GM19043 (cell line): ENCODE results near the gene KIF3C.
"Not testable (repeated sequence)": the region's sequence is repeated elsewhere in the genome, so short reads cannot be mapped to it uniquely, and the experiment has no call there.

Source experiments
- ATAC-seq: cut with Tn5 transposase; IDR thresholded peaks from one replicate; pipeline ENCODE4 v1.9.1; 2021; ENCODE audit warnings: low read depth; ENCODE audit not compliant: unreplicated experiment

The KIF3C gene

DNA sequence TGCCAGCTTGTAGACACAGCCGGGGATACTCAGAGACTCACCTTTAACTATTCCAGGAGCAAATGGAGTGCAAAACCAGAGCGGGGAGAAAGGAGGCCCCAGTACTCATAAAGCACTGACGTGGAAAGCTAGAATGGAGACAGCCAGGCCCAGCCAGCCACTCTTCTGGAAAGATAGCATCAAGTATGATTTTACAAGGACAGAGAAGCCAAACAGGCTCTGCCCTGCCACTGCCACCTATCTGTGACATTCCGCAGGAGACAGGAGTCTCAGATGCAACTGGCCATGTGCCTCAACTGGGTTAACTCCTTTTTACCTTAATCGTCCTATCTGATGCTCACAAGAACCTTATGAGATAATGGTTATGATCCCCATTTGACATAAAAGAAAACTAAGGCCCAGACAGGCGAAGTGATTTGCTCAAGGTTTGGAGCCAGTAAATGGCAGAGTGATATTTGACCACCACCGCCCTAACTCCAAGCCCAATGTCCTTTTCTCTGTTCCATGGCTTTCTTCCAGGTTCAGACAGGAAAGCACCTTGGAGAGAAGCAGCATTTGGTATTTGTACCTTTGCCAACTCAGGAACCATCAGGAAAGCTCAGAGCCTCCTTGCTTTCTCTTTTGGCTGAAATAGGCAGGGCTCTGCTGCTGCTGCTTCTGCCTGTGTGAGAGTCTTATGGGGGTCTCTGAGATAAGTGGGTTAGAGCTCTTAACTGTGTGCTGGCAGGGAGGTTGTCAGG, 15.6 kb downstream of the KIF3C start:
- no peak for ATAC-seq

DNA sequence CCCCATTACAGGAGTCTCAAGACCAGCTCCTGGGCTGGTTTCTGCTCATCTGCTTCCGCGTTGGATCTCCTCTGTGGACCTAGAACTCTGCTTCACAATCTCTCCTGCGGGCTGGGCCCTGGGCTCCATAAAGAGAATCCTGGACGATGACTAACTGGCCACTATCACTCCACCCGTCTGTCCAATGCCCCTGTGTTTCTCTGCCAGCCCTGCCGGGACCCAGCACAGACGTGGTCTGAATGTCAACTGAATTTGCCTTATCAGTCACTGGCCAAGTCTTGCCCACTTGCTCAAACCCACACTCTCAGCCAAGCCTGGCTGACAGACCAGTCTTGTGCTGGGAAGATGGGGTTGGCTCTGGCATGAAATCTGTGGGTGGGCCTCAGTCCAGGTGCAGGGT, 17.4 kb downstream of the KIF3C start:
- no peak for ATAC-seq

DNA sequence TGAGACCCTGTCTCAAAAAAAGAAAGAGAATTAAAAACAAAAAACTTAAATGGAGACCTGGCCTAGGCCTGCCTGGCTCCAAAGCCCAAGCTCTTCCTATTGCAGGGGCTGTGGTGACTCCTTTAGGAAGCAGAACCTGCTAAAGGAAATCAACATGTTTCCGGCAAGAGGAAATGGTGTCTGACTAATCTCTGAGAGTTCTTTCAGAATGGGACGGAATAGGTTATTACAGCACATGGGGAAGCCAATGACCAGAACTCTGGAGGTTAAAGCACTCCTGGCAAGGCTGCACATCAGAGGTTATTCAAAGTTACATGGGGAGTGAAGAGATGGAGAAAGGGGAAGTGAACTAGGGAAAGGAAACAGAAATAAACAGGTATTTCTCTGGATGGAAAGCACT, 21.4 kb downstream of the KIF3C start:
- no peak for ATAC-seq

DNA sequence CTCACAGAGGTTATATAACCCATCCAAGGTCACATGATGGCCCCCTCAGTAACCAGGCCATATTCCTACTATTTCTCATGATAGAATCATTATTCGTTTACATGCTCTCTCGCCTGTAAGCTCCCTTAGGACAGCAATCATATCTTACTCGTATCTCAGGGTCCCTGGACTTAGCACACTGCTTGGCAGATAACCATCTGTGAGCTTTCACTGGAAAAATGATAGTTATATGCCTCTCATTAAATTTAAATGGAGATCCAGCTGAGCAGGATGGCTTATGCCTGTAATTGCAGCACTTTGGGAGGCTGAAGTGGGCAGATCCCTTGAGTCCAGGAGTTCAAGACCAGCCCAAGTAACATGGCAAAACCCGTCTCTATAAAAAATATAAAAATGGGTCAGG, 21.9 kb downstream of the KIF3C start:
- ATAC-seq = no peak

DNA sequence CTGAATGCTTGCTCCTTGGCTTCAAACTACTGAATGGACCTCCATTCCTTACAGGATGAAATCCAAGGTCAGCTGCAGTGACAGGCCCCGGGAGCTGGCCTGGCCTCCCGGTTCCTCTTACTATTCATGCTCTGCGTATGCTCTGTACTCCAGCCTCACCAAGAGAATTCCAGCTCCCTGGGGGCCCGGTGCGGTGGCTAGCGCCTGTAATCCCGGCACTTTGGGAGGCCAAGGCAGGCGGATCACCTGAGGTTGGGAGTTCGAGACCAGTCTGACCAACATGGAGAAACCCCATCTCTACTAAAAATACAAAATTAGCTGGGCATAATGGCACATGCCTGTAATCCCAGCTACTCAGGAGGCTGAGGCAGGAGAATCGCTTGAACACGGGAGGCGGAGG, 23.7 kb downstream of the KIF3C start:
- not testable (repeated sequence) for ATAC-seq

DNA sequence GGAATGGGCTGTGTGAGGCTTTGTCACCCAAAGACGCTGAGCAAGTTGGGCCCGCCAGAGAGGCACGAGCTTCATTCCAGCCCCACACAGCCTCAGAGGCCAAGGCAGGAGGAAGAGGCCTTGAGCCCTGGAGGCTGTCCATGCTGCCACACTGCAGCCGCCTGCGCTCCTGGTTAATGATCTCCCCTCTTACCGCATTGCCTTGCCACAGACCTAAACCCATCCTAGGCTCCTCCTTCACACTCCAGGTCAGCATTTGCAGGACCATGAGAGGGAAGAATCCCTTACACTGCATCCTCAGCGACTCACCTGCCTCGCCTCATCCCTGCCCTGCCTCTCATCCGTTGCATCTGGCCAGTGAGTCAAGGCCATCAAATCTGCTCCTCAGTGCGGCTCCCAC, 24.6 kb downstream of the KIF3C start:
- no peak for ATAC-seq

DNA sequence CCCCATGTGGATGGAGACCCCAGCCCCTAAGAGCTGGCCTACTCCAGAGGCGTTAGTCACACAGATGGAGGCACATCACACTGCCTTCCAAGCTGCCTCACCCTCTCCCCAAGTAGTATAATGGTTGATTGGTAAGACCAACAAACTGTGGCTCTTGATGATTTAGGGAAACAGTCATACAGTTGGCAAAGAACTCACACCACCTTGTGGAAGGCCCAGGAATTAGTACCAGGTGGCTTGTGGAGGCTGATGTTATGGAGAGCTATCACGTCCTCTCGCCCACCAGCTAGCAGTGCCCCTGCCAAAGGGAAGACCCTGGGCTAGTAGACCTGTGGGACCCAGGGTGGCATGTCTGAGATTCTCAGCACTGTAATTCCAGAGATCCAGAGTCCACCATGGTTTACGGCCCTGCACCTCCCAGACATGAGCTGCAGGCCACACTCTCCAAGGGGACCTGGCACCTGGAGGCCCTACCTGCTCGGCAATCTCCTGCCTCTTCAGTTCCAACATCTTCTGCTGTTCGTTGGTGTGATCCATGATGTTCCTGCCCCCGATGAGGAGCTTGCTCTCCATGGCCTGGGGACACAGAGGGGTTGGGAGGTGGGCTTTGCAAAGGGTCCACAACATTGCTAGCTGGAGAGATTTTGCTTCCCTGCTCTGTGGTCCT, 26.3 kb downstream of the KIF3C start:
- ATAC-seq = no peak

DNA sequence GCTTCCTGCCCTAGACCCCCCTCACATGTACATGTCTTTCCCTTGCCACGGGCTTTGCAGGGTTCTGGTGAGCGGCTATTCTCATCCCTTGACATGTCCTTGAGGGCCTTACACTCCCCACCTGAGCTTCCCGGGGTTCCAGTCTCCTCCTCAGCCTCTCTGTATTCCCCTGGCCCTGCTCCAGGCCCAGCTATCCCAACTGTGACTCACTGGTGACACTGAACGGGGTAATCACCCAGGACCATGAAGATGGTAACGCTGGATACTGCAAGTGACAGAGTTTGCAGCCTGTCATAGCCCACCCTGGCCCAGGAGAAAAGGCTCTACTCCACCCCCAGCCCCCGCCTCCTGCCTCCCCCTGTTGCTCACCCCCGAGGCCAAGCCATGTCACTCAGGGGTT, 27.3 kb downstream of the KIF3C start:
- no peak for ATAC-seq

DNA sequence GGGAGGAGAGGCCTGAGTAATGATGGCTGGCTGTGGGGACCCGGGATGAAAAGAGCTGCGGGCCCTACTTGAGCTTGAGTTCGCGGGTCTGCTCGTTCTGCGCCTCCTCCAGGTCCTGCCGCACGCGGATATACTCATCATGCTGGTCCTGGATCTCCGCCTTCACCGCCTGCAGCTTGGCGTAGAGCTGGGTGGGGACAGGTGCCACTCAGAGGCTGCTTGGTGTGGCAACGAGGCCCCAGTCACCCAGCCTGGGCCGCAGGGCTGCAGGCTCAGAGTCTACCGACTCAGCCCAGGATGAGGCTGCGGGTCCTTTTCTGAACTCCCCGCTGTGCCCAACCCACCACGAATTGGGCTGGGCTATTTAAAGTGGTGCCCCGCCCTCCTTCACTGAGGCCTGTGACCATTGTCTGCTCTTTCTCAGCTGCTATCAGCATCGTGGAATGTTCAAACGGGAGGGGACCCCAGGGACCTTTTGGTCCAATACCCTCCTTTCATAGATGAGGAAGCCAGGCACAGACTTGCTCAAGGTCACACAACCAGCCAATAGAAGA, 28.0 kb downstream of the KIF3C start:
- ATAC-seq = no peak

DNA sequence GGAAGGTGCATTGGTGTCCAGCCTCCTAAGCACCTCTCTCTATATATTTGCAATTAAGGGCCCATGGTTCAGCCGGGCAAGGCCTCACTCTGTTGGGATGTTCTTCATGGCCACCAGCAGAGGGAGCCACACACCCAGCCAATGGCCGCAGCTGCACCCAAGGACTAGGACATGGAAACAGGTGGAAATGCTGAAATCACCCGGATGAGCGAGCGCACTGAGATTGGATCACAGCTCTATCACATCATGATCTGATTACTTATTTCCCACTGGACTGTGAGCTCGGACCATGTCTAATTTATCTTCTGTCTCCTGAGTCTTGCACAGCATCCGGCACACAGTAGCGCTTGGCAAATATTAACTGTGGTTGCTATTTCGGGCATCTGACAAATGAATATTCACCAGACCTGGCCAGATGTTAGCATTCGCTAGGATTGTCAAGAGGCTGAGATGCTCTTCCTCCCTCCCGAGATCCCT, 31.2 kb downstream of the KIF3C start:
- ATAC-seq = no peak

DNA sequence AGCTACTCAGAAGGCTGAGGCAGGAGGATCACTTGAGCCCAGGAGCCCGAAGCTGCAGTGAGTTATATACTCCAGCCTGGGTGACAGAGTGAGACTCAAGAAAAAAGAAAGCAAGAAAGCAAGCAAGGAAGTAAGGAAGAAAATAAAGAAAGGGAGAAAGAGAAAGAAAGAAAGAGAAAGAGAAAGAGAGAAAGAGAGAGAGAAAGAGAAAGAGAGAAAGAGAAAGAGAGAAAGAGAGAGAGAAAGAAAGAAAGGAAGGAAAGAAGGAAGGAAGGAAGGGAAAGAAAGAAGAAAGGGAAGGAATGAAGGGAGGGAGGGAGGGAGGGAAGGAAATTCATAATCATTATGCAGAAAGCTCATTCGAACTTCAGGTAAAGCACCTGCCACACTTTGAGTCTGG, 33.9 kb downstream of the KIF3C start:
- no peak for ATAC-seq

DNA sequence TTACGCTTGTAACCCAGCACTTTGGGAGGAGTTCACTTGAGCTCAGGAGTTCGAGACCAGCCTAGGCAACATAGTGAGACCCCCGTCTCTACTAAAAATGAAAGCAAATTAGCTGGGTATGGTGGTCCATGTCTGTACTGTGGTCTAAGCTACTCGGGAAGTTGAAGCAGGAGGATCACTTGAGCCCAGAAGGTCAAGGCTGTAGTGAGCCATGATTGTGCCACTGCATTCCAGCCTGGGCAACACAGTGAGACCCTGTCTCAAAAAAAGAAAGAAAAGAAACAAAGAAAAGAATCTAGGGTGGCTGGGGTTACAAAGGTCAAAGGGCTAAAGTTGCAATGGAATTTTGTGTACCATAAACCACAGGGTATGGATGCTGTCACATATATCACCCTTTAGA, 41.3 kb downstream of the KIF3C start:
- no peak for ATAC-seq

DNA sequence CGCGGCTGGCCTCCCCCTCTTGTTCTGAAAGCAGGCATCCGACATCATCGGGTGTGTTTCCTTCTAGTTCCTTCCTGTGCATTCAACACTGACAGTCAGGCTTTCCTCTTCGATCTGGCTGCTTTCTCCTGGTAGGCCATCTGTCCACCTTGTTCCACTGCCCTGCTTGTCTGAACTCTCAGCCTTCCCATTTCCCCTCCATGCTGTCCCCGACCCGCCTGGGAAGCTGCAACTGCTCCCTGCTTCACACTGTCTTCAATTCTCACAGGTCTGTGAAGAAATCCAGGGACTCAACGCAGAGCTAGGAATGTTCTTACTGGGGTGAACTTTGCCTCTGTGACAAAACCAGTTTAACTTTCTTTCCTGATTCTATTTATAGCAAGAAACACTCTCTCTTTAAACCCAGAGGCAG, 43.0 kb downstream of the KIF3C start:
- no peak for ATAC-seq

DNA sequence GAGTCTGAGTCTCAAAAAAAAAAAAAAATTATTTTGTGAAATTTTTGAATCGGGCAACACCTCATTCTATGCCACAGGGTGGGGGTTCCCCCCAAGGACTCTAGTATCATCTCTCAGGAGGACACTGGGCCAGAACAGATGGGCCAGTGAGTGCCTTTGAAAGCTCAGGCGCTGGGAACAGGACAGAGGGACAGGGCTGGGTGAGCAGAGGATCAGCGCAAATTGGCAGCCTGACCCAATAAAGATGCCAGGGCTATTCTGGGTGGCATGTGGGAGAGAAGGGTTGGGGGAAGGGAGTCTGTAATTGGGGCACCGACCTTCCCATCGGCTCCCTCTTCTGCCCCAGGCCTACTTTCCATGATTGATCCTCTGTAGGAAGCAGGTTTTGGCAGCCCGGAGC, 44.0 kb downstream of the KIF3C start:
- ATAC-seq = no peak

DNA sequence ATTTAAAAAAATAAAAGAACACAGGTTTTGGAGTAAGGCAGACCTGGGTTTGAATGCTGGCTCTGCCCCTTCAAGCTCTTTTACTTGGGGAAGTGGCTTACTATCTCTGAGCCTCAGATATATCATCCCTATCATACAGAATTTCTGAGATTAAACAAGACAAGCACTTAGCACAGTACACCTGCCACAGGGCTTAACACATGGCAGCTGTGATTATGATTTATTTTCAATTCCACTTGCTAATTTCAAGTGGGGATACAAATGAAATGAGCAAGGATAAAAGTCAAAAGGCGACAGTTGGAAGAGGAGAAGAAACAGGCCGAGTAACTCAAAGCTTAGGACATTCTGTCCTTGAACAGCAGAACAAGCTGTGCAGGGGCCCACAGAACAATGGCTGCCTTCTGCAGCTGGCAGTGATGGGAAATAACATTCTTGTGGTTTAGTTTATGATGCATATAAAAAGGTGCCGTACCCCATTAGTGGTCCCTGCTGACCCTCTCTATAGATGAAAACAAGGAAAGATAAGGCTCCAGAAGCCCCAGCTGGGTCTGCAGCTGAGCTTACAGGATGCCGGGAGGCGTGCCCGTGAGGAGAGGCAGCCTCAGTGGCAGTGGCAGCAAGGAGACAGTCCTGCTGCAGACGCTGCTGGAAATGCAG, 45.3 kb downstream of the KIF3C start:
- no peak for ATAC-seq

DNA sequence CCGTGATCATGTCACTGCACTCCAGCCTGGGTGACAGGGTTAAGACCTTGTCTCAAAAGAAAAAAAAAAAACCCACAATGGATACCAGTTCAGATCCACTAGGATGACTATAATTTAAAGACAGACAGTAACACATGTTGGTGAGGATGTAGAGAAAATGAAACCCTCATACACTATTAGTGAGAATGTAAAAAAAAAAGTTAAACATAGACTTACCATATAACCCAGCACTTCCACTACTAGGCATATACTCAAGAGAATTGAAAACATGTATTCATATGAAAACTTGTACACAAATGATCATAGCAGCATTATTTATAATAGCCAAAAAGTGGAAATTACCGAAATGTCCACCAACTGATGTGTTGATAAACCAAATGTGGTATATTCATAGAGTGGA, 48.7 kb downstream of the KIF3C start:
- no peak for ATAC-seq

DNA sequence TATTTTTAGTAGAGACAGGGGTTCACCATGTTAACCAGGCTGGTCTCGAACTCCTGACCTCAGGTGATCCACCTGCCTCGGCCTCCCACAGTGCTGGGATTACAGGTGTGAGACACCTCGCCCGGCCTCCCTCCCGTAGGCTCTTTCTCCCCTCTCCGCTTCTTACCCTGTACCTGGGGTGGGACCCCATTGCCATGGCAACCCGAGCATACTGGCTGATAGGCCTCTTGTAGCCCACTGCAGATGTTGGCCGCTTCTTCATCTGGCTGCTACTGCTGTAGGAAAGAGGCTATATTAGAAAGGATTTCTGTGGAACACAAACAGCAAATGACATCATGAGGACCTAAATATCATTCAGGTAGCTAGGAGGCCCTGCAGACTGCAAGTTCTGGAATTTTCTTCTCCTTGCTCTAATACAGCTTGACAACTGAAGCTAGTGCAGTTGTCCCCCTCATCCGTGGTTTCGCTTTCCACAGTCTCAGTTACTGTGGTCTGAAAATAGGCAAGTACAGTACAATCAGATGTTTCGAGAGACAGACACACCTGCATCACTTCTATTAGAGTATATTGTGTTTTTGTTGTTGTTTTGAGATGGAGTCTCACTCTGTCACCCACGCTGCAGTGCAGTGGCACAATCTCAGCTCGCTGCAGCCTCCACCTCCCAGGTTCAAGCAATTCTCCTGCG, 52.4 kb downstream of the KIF3C start:
- ATAC-seq = no peak

DNA sequence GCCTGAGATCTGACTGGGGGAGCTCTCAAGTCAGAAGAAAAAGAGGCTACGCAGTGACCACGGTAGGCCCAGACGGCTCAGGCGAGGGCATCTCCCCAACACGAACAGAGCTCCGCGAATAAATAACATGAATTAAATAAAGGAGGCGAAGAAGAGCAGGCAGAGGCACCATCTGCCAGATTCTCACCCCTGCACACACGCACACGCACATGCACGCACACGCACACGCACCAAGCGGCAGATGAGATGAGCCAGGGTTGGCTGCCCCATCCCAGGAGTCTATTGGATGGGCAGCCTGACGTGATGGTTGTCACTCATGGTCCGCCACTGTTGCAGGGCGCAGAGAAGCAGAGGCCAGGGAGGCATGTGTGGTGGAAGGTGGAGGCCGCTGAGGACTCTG, 53.6 kb downstream of the KIF3C start:
- no peak for ATAC-seq

DNA sequence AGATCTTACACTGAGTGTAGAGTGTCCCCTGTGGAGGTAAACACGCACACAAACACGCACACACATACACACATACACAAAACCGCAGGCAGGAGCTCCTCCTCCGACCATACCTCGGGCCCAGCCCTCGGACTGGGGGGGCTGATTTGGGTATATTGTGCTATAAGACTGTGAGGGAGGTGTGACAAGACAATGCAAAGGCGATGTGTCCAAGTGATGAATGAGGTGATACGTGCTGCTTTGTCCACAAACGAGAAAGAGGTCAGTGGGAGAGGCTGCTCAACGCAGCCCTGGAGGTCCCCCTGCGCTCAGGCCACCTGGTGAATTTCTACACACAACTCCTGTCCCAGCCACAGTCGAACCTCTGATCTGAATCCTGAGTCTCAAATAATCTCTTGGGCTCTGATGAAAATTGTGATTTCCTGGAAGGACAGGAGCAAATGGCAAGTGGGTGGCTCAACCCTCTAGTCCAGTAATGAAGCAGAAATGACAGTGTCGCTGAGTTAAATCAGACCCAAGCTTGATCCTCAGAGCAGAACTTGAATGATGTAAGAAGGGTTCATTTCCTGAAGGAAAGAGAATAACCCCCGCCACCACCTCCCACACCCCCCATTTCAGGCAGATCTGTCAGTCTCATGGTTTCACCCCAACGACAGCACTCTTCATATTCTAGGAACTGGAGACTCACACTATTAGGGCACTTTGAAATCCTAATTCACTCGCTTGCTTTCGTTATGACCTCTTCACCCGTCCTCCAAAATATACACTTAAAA, 55.1 kb downstream of the KIF3C start:
- no peak for ATAC-seq

DNA sequence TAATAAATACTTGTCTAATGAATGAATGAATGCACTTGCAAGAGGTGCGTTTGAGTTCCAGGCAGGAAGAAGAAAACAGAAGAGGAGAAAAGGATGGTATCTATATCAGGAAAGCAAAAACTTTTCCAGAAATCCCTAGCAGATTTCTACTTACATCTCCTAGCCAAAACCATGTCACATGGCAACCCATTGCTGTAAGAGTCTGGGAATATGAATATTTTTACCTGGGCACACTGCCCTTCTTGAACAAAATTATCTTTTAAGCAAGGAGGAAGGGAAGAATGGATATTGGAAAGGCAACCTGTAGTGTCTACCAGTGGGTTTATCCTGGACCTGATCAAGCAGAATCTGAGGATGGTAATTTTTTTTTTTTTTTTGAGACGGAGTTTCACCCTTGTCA, 59.8 kb downstream of the KIF3C start:
- ATAC-seq = no peak
